NT2/D1 (cell line): ENCODE data around the gene ABCB1.

ENCODE experiments used
- SUZ12 ChIP-seq: IDR thresholded peaks from 2 replicates; pipeline ENCODE4 v1.6.1; 2011; ENCODE audit not compliant: insufficient read length, insufficient read depth; ENCODE audit errors: extremely low read depth
- YY1 ChIP-seq: IDR thresholded peaks from 2 replicates; pipeline ENCODE4 v1.6.1; 2011; ENCODE audit not compliant: insufficient read length, insufficient read depth

GRCh38 chr7:87471473-87471872, 129.2 kb downstream of the ABCB1 start:
- TF ChIP-seq YY1 (no peak), SUZ12 (no peak)
